NCI-H2107 treated with DMSO at 0.1 percent for 48 hours (cell line): Measurements from ENCODE around the gene TRAF6.
"Not testable (repeated sequence)": the region's sequence is repeated elsewhere in the genome, so short reads cannot be mapped to it uniquely, and the experiment has no call there.

Experiments
- DNase-seq: peaks from one replicate; lab custom pipeline; 2025; ENCODE audit not compliant: unreplicated experiment; lab: John Stamatoyannopoulos, UW

Gene TRAF6

GRCh38 chr11:36493332-36493731 is 16.7 kb downstream of the TRAF6 start:
- DNase-seq, result no peak

GRCh38 chr11:36492724-36493304 is 17.3 kb downstream of the TRAF6 start:
- DNase-seq, result peak; percentile 26

GRCh38 chr11:36490026-36490806 is 19.9 kb downstream of the TRAF6 start:
- DNase-seq, result no peak

GRCh38 chr11:36488096-36488495 is 22.0 kb downstream of the TRAF6 start:
- DNase-seq, result no peak

- DNase-seq, result no peak
Measured at GRCh38 chr11:36487619-36488018, 22.5 kb downstream of the TRAF6 start.

GRCh38 chr11:36485298-36486002 is 24.6 kb downstream of the TRAF6 start:
- no peak for DNase-seq

GRCh38 chr11:36483042-36483441 is 27.0 kb downstream of the TRAF6 start:
- DNase-seq, result not testable (repeated sequence)

- no peak for DNase-seq
Measured at GRCh38 chr11:36480833-36481232, 29.2 kb downstream of the TRAF6 start.

- peak; percentile 43 for DNase-seq
Measured at GRCh38 chr11:36478700-36479329, 31.3 kb downstream of the TRAF6 start.

GRCh38 chr11:36475192-36475591 is 34.9 kb downstream of the TRAF6 start:
- no peak for DNase-seq

GRCh38 chr11:36471577-36471976 is 38.5 kb downstream of the TRAF6 start:
- no peak for DNase-seq

GRCh38 chr11:36469881-36470802 is 39.9 kb downstream of the TRAF6 start:
- DNase-seq, result no peak

GRCh38 chr11:36469063-36469462 is 41.0 kb downstream of the TRAF6 start:
- DNase-seq, result no peak

- no peak for DNase-seq
Measured at GRCh38 chr11:36467916-36468315, 42.2 kb downstream of the TRAF6 start.

GRCh38 chr11:36467012-36467411 is 43.1 kb downstream of the TRAF6 start:
- DNase-seq, result no peak

- no peak for DNase-seq
Measured at GRCh38 chr11:36465449-36466163, 44.5 kb downstream of the TRAF6 start.

- no peak for DNase-seq
Measured at GRCh38 chr11:36464720-36465119, 45.4 kb downstream of the TRAF6 start.

- no peak for DNase-seq
Measured at GRCh38 chr11:36463781-36464180, 46.3 kb downstream of the TRAF6 start.

- DNase-seq, result no peak
Measured at GRCh38 chr11:36462321-36462720, 47.8 kb downstream of the TRAF6 start.

- no peak for DNase-seq
Measured at GRCh38 chr11:36460220-36460619, 49.9 kb downstream of the TRAF6 start.
